BLaER1 treated with 17β-estradiol and CSF1 and Interleukin-3, amounts not matched to agents 10 nM and 100 nM (cell line): Measurements from ENCODE around the gene CCDC34.

Source experiments
- H3K27ac ChIP-seq, 11 experiments: shearing (Covaris generic); formaldehyde crosslinking; 2 replicates each; pipeline ENCODE4 v1.8.1; 2022
- H3K27me3 ChIP-seq, 11 experiments: shearing (Covaris generic); formaldehyde crosslinking; 2 replicates each; pipeline ENCODE4 v1.8.1; 2022
- H3K36me3 ChIP-seq, 11 experiments: shearing (Covaris generic); formaldehyde crosslinking; 2 replicates each; pipeline ENCODE4 v1.8.1; 2022
- H3K4me1 ChIP-seq, 10 experiments: shearing (Covaris generic); formaldehyde crosslinking; 2 replicates each; pipeline ENCODE4 v1.8.1; 2022
- H3K4me2 ChIP-seq, 11 experiments: shearing (Covaris generic); formaldehyde crosslinking; 2 replicates each; pipeline ENCODE4 v1.8.1; 2022
- H3K4me3 ChIP-seq, 10 experiments: shearing (Covaris generic); formaldehyde crosslinking; 2 replicates each; pipeline ENCODE4 v1.8.1; 2022
- H3K9ac ChIP-seq, 11 experiments: shearing (Covaris generic); formaldehyde crosslinking; 2 replicates each; pipeline ENCODE4 v1.8.1; 2022
- H3K9me3 ChIP-seq, 11 experiments: shearing (Covaris generic); formaldehyde crosslinking; replicated peaks in 1 of 11; 2 replicates each; pipeline ENCODE4 v1.8.1; 2022
- H4K20me1 ChIP-seq, 11 experiments: shearing (Covaris generic); formaldehyde crosslinking; 2 replicates each; pipeline ENCODE4 v1.8.1; 2022
- Cebpa-rat ChIP-seq, 11 experiments: shearing (Covaris generic); IDR thresholded peaks; 2 replicates each; pipeline ENCODE4 v1.8.1; 2022

The CCDC34 gene

GRCh38 chr11:27317751-27318150 lies 45.3 kb downstream of the CCDC34 start:
- H3K4me2 ChIP-seq: no peak overlapping the region
- H3K4me3 ChIP-seq: no peak overlapping the region
- no peaks in the 10 kb centered on the region for H3K4me1 ChIP-seq
- H3K9ac ChIP-seq: no peak overlapping the region
- no peaks in the 10 kb centered on the region for H3K27me3 ChIP-seq
- H4K20me1 ChIP-seq: no peaks in the 10 kb centered on the region
- no peak for TF ChIP-seq Cebpa-rat (IDR thresholded peaks at IDR 0.05)
- H3K36me3 ChIP-seq: 0 out of 22 replicates have a peak, but pooled peaks cover 0 to 4% (median 0%) of the 10 kb centered on the region in 11 experiments
- H3K9me3 ChIP-seq: peaks cover 0 to 13% (median 4%) of the 10 kb centered on the region in 11 experiments; a peak in 3 of 22 replicates
- H3K27ac ChIP-seq: no peak overlapping the region

DNA sequence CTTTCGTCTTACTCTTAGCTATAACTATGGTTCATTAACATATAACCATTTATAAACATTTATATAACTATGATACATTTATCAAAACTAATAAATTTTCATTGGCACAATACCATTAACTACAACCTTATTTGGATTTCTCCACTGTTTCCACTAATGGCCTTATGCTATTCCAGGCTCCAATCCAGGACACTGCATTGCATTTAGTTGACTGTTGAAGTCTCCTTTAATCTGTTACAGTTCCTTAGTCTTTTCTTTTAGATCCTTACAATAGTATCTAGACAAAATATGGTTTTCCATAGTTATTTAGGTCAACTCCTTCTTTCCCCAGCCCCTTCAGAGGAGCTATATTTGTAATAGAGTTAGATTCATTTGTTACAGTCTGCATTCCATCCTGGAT lies 47.2 kb downstream of the CCDC34 start:
- no peaks in the 10 kb centered on the region for H3K4me1 ChIP-seq
- TF ChIP-seq Cebpa-rat (IDR thresholded peaks at IDR 0.05): no peak
- no peaks in the 10 kb centered on the region for H3K36me3 ChIP-seq
- H3K27me3 ChIP-seq: no peaks in the 10 kb centered on the region
- H3K9ac ChIP-seq: no peak overlapping the region
- H4K20me1 ChIP-seq: no peaks in the 10 kb centered on the region
- H3K27ac ChIP-seq: no peak overlapping the region
- no peak overlapping the region for H3K4me2 ChIP-seq
- 0 out of 22 replicates have a peak, but pooled peaks cover 0 to 2% (median 0%) of the 10 kb centered on the region in 11 experiments for H3K9me3 ChIP-seq
- H3K4me3 ChIP-seq: no peak overlapping the region

DNA sequence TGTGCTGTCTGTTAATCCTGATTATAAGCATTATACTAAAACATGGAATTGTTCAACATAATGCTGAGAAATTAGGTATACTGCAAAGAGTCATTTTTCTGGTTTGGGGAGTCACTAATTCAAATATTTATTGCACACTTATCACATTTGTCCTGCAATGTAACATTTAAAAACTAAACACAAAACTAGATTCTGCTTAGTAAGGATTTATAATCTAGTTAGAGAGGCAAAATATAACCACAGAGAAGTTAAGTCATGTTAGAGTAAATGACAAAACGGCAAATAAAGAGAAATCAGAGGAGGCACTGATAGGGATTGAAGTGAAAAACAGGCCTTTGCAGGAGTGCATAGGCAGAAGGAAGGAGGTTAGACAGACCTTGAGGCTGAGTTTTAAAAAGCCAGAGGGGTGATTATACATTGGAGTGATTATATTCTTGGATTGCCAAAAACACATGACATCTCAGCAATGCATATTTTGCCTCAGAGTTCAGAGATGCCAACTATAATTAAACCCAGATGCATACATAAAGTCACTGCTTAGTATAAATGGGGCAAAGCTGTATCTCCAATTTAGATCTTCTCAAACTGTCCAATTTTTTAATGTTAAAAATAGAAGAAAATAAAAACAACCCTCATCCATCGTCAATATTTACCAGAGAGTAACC lies 49.7 kb downstream of the CCDC34 start:
- H4K20me1 ChIP-seq: no peaks in the 10 kb centered on the region
- H3K27me3 ChIP-seq: no peaks in the 10 kb centered on the region
- H3K9ac ChIP-seq: no peak overlapping the region
- H3K4me1 ChIP-seq: no peaks in the 10 kb centered on the region
- no peak overlapping the region for H3K4me2 ChIP-seq
- no peaks in the 10 kb centered on the region for H3K9me3 ChIP-seq
- H3K27ac ChIP-seq: no peak overlapping the region
- H3K36me3 ChIP-seq: no peaks in the 10 kb centered on the region
- no peak for TF ChIP-seq Cebpa-rat (IDR thresholded peaks at IDR 0.05)
- no peak overlapping the region for H3K4me3 ChIP-seq

- Histone ChIP-seq H3K9ac (no peak overlapping the region), H3K4me2 (no peak overlapping the region), H3K4me3 (no peak overlapping the region), H3K27ac (no peak overlapping the region), H3K27me3 (no peaks in the 10 kb centered on the region), H3K4me1 (no peaks in the 10 kb centered on the region), H4K20me1 (no peaks in the 10 kb centered on the region), H3K36me3 (no peaks in the 10 kb centered on the region), H3K9me3 (no peaks in the 10 kb centered on the region; a peak in 1 of 22 replicates)
- TF ChIP-seq Cebpa-rat (IDR thresholded peaks at IDR 0.05): no peak
Observed at GRCh38 chr11:27312110-27312509, 50.9 kb downstream of the CCDC34 start.

GRCh38 chr11:27310707-27311106 lies 52.3 kb downstream of the CCDC34 start:
- H3K4me1 ChIP-seq: no peaks in the 10 kb centered on the region
- no peaks in the 10 kb centered on the region for H3K36me3 ChIP-seq
- H3K4me3 ChIP-seq: no peak overlapping the region
- H3K27me3 ChIP-seq: no peaks in the 10 kb centered on the region
- no peak overlapping the region for H3K9ac ChIP-seq
- H4K20me1 ChIP-seq: no peaks in the 10 kb centered on the region
- no peak for TF ChIP-seq Cebpa-rat (IDR thresholded peaks at IDR 0.05)
- peaks cover 2 to 6% (median 5%) of the 10 kb centered on the region in 11 experiments for H3K9me3 ChIP-seq
- H3K27ac ChIP-seq: no peak overlapping the region
- no peak overlapping the region for H3K4me2 ChIP-seq

DNA sequence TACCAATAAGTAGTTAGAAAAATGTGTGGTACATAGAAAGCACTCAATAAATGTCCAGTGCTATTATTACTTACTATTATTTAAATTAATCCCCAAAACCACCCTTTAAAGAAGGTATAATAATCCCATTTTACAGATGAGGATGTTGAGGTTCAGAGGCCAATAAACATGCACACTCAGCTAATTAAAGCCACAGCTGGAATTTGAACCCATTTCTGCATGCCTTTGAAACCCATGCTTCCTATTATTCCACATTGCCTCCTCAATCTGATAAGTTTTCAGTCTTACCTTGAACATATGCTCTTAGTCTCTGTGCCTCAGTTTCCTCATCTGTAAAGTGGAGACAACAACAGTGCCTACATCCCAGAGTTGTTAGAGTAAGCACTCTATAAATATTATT lies 52.8 kb downstream of the CCDC34 start:
- no peak overlapping the region for H3K4me2 ChIP-seq
- H4K20me1 ChIP-seq: no peaks in the 10 kb centered on the region
- no peak overlapping the region for H3K27ac ChIP-seq
- H3K4me3 ChIP-seq: no peak overlapping the region
- H3K9me3 ChIP-seq: peaks cover 7 to 11% (median 10%) of the 10 kb centered on the region in 11 experiments
- H3K36me3 ChIP-seq: no peaks in the 10 kb centered on the region
- no peaks in the 10 kb centered on the region for H3K4me1 ChIP-seq
- TF ChIP-seq Cebpa-rat (IDR thresholded peaks at IDR 0.05): no peak
- H3K27me3 ChIP-seq: no peaks in the 10 kb centered on the region
- H3K9ac ChIP-seq: no peak overlapping the region

GRCh38 chr11:27309046-27309445 lies 54.0 kb downstream of the CCDC34 start:
- H3K4me2 ChIP-seq: no peak overlapping the region
- no peaks in the 10 kb centered on the region for H3K27me3 ChIP-seq
- TF ChIP-seq Cebpa-rat (IDR thresholded peaks at IDR 0.05): no peak
- no peaks in the 10 kb centered on the region for H3K36me3 ChIP-seq
- H3K9me3 ChIP-seq: peaks cover 18 to 23% (median 21%) of the 10 kb centered on the region in 11 experiments
- no peak overlapping the region for H3K27ac ChIP-seq
- no peak overlapping the region for H3K4me3 ChIP-seq
- H4K20me1 ChIP-seq: no peaks in the 10 kb centered on the region
- no peaks in the 10 kb centered on the region for H3K4me1 ChIP-seq
- no peak overlapping the region for H3K9ac ChIP-seq

DNA sequence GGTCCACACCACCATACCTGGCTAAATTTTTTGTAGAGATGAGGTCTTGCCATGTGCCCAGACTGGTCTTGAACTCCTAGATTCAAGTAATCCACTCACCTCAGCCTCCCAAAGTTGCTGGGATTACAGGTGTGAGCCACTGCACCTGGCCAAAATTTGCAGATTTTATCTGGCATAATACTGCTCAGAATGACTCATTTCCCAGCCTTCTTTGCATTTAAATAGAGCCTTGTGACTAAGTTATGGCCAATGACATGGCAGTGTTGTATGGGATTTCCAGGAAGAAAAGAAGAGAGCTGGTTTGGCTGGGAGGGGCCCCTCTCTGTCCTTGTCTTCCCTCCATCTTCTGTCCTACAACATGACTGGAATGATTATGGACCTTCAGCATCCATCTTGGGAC lies 55.8 kb downstream of the CCDC34 start:
- Histone ChIP-seq H3K4me2 (no peak overlapping the region), H3K27me3 (no peaks in the 10 kb centered on the region), H3K9me3 (peaks cover 18 to 29% (median 26%) of the 10 kb centered on the region in 11 experiments), H3K4me3 (no peak overlapping the region), H4K20me1 (no peaks in the 10 kb centered on the region), H3K9ac (no peak overlapping the region), H3K27ac (no peak overlapping the region), H3K4me1 (no peaks in the 10 kb centered on the region), H3K36me3 (no peaks in the 10 kb centered on the region)
- no peak for TF ChIP-seq Cebpa-rat (IDR thresholded peaks at IDR 0.05)

- no peaks in the 10 kb centered on the region for H3K27me3 ChIP-seq
- TF ChIP-seq Cebpa-rat (IDR thresholded peaks at IDR 0.05): no peak
- H3K36me3 ChIP-seq: no peaks in the 10 kb centered on the region
- H3K9me3 ChIP-seq: peaks cover 18 to 29% (median 26%) of the 10 kb centered on the region in 11 experiments
- no peaks in the 10 kb centered on the region for H3K4me1 ChIP-seq
- H3K9ac ChIP-seq: no peak overlapping the region
- H3K27ac ChIP-seq: no peak overlapping the region
- no peak overlapping the region for H3K4me3 ChIP-seq
- no peak overlapping the region for H3K4me2 ChIP-seq
- H4K20me1 ChIP-seq: no peaks in the 10 kb centered on the region
Observed at GRCh38 chr11:27305751-27306150, 57.3 kb downstream of the CCDC34 start.

DNA sequence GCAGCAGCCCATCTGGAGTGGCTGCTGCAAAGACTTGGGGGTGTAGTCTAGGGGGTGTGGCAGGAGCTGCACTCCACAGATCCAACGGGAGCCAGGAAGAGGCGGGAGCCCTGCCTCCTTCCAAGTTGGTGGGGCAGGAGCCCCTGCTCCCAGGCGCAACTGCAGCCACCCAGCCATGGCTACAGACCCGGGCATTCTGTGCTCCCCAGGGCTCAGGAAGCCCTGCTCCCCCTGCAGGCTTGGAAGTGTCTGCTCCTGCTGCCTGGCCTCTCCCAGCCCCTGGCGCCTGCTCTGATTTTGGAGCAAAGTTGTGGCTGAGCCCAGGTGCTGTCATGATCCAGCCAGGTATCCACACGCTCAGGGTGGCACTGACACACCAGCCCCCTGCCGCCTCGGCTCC lies 58.5 kb downstream of the CCDC34 start:
- Histone ChIP-seq H3K9ac (no peak overlapping the region), H3K36me3 (no peaks in the 10 kb centered on the region), H3K4me1 (no peaks in the 10 kb centered on the region), H3K27me3 (no peaks in the 10 kb centered on the region), H3K4me3 (no peak overlapping the region), H4K20me1 (no peaks in the 10 kb centered on the region), H3K9me3 (peaks cover 18 to 29% (median 26%) of the 10 kb centered on the region in 11 experiments), H3K4me2 (no peak overlapping the region), H3K27ac (no peak overlapping the region)
- TF ChIP-seq Cebpa-rat (IDR thresholded peaks at IDR 0.05): no peak
